Colonic mucosa (tissue), 4 donors: ENCODE measurements around the gene RBM15B. TPM values are rescaled to one million over a fixed set of nuclear protein-coding genes. Genes with fewer than 3 reads are reported as not detected.

ENCODE experiments used
- DNase-seq: peaks from one replicate; pipeline ENCODE4 v3.0.0-alpha.2; 2020
- H3K27ac ChIP-seq: fragments of 200-600 bp; one replicate; pipeline ENCODE4 v1.8.0; 2021
- H3K27me3 ChIP-seq: fragments of 200-600 bp; one replicate; pipeline ENCODE4 v1.8.0; 2021
- H3K36me3 ChIP-seq: fragments of 200-600 bp; one replicate; pipeline ENCODE4 v1.8.0; 2021
- H3K4me1 ChIP-seq: fragments of 200-600 bp; one replicate; pipeline ENCODE4 v1.8.0; 2021; ENCODE audit warnings: mild to moderate bottlenecking
- H3K4me3 ChIP-seq: fragments of 200-600 bp; one replicate; pipeline ENCODE4 v1.8.0; 2021
- H3K9ac ChIP-seq, 2 donors: one replicate each; pipeline ENCODE4 v1.7.0; 2013; ENCODE audit warnings: control low read depth in 2 of 2, low read depth in 2 of 2, low read length in 2 of 2
- H3K9me3 ChIP-seq: fragments of 200-600 bp; one replicate; pipeline ENCODE4 v1.8.0; 2021
- intact Hi-C: fragments of 100-400 bp; cut with DNase I; formaldehyde crosslinking; loops from one replicate; pipeline ENCODE4 v1.14.1; 2022
- total RNA-seq, 2 donors: library from RNA; stranded (reverse); fragmentation: NEBNext Ultra II Directional in 1 of 2; extraction: Animal tissue kit (Norgen Biotek cat#: 25700) in 1 of 2; gene quantifications; one replicate each; pipeline ENCODE4 v1.2.1, GENCODE V29; 2021
- TF ChIP-seq, protein P1 (sequence below): fragments of 200-600 bp; IDR thresholded peaks from one replicate; pipeline ENCODE4 v1.8.0; 2022; ENCODE audit warnings: antibody characterized with exemption, mild to moderate bottlenecking
- donor health status: healthy.
- donor health status: DM: no; HTN: no; CAD: no.
- donor health status: DM: no; HTN: no; CAD: no.

The RBM15B gene
- total RNA-seq, 2 donors from 2014 or later, result 31.8 to 35.4 TPM

DNA sequence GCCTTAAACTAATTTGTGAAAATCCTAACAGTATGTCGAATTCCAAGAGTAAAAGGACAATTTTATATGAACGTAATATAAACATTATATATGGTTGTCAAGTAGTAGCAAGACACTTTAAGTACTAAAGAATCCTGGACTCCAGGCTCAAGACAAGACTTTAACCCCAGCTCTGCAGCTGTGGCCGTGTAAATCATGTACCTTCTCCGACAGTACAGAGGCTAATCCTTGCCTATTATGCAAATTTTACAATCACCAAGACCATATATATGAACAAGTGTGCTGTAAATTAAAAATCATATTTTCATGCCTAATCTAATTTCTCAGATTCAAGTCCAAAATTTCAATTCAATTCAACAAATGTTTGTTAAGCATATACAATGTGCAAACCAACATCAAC, 35.8 kb downstream of the RBM15B start:
- DNase-seq, result no peak

DNA sequence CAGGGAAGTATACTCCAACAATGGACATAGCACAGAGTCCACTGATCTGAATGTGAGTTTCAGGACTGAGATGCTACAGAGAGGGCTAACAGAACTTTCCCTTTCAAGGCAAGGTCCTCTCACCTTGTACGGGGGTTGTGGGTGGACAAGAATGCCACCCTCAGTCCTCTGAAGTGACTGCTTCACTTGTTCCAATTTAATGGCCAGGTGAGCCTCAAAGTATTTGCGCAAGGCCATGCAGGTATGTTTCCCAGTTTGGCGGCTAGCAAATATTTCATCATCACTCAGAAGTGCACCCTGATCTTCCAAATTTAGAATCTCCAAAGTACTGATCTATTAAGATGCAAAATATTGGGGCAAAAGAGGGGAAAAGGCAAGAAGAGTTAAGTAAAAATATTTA, 38.1 kb downstream of the RBM15B start:
- Histone ChIP-seq H3K9me3 (no peaks in the 10 kb centered on the region), H3K4me1 (no peaks in the 10 kb centered on the region), H3K27me3 (no peaks in the 10 kb centered on the region), H3K9ac (no peak overlapping the region), H3K4me3 (no peak overlapping the region), H3K27ac (no peak overlapping the region), H3K36me3 (peaks cover 9% of the 10 kb centered on the region)
- no peak for DNase-seq
- intact Hi-C loops, result no loop called here
- TF ChIP-seq, protein P1, sequence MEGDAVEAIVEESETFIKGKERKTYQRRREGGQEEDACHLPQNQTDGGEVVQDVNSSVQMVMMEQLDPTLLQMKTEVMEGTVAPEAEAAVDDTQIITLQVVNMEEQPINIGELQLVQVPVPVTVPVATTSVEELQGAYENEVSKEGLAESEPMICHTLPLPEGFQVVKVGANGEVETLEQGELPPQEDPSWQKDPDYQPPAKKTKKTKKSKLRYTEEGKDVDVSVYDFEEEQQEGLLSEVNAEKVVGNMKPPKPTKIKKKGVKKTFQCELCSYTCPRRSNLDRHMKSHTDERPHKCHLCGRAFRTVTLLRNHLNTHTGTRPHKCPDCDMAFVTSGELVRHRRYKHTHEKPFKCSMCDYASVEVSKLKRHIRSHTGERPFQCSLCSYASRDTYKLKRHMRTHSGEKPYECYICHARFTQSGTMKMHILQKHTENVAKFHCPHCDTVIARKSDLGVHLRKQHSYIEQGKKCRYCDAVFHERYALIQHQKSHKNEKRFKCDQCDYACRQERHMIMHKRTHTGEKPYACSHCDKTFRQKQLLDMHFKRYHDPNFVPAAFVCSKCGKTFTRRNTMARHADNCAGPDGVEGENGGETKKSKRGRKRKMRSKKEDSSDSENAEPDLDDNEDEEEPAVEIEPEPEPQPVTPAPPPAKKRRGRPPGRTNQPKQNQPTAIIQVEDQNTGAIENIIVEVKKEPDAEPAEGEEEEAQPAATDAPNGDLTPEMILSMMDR, result no peak

More for the DNA sequence above, 35.8 kb downstream of the RBM15B start:
- Histone ChIP-seq H3K9me3 (no peaks in the 10 kb centered on the region), H3K4me1 (no peaks in the 10 kb centered on the region), H3K9ac (no peak overlapping the region), H3K36me3 (peaks cover 9% of the 10 kb centered on the region), H3K27me3 (no peaks in the 10 kb centered on the region), H3K4me3 (no peak overlapping the region), H3K27ac (no peak overlapping the region)
- TF ChIP-seq, protein P1, result no peak
- intact Hi-C loops, result no loop called here

DNA sequence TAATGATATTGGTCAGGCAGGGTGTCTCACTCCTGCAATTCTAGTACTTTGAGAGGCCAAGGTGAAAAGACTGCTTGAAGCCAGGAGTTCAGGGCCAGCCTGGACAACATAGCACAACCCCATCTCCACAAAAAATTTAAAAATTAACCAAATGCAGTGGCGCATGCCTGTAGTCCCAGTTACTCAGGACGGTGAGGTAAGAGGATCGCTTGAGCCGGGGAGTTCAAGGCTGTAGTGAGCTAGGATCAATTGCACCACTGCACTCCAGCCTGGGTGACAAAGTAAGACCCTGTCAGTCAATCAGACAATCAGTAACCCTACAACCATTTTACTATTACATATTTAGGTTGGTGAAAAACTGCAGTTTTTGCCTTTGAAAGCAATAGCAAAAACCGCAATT, 43.0 kb downstream of the RBM15B start:
- no peaks in the 10 kb centered on the region for H3K27me3 ChIP-seq
- H3K9ac ChIP-seq, result no peak overlapping the region
- no peak overlapping the region for H3K4me3 ChIP-seq
- H3K27ac ChIP-seq, result no peak overlapping the region
- H3K4me1 ChIP-seq, result no peaks in the 10 kb centered on the region
- H3K9me3 ChIP-seq, result no peaks in the 10 kb centered on the region
- DNase-seq, result no peak
- TF ChIP-seq, protein P1, result no peak
- H3K36me3 ChIP-seq, result peaks cover 2% of the 10 kb centered on the region
- intact Hi-C loops, result loop anchor here (2.0 kb wide), 1 partner anchor 43 kb away; the partner anchor contains the start of gene RBM15B

DNA sequence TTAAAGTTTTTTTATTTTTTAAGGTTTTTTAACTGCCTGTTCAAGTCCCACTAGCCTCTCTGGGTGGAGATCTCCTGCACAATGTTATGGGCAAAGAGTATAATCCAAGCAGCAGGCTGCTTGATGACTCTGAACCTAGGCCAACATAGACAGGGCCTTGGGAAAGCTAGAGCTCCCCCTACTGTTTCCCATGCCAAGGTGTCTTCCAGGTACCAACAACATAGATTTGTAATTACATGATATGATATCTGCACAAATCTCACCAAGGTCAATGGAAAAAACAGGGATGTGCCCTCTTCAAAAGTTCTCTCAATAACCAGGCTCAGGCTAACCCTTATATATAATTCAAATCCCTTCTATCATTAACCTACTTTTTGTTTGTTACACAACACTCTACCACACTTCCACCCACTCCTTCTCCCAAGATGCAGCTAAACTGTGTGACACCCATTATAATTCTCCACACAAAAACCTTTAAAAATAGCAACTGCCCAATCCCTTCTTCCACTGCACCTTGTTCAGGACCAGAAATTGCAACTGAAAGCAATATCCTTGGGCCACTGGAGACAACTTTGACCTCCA, 43.8 kb downstream of the RBM15B start:
- TF ChIP-seq, protein P1, result peak; percentile 70
- Histone ChIP-seq H3K36me3 (no peaks in the 10 kb centered on the region), H3K4me3 (no peak overlapping the region), H3K9ac (no peak overlapping the region), H3K9me3 (no peaks in the 10 kb centered on the region), H3K27me3 (no peaks in the 10 kb centered on the region), H3K27ac (no peak overlapping the region), H3K4me1 (no peaks in the 10 kb centered on the region)
- DNase-seq, result peak; percentile 47
- intact Hi-C loops, result loop anchor here (2.0 kb wide), 1 partner anchor 44 kb away; the partner anchor contains the start of gene RBM15B

DNA sequence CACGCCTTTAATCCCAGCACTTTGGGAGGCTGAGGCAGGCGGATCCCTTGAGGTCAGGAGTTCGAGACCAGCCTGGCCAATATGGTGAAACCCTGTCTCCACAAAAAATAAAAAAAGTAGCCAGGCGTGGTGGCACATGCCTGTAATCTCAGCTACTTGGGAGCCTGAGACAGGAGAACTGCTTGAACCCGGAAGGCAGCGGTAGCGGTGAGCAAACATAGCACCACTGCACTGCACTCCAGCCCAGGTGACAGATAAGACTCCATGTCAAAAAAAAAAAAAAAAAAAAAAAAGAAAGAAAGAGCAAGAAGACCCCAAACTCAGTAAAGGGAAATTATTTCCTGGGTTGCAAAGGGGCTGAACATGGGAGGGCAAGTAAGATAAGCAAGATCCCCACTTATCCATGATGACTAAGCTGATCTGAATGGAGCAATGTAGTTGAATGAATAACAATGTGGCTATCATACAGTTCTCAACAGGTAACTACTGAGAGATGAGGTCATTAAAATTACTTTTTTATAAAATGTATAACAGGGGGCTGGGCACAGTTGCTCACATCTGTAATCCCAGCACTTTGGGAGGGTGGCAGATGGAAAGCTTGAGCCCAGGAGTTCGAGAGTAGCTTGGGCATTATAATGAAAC, 46.0 kb downstream of the RBM15B start:
- TF ChIP-seq, protein P1, result no peak
- H3K4me1 ChIP-seq, result no peaks in the 10 kb centered on the region
- no peak for DNase-seq
- no peaks in the 10 kb centered on the region for H3K27me3 ChIP-seq
- H3K27ac ChIP-seq, result no peak overlapping the region
- no peak overlapping the region for H3K9ac ChIP-seq
- peaks cover 4% of the 10 kb centered on the region for H3K36me3 ChIP-seq
- no peak overlapping the region for H3K4me3 ChIP-seq
- H3K9me3 ChIP-seq, result no peaks in the 10 kb centered on the region
- intact Hi-C loops, result no loop called here
